GM13976 (cell line): ENCODE results near the gene SUFU.

Source experiments
- DNase-seq: peaks from one replicate; pipeline ENCODE4 v3.0.0; 2012; ENCODE audit warnings: low spot score
- in situ Hi-C: fragments of 300-500 bp; cut with MboI; formaldehyde crosslinking; loops from one replicate; pipeline ENCODE4 v1.12.0; 2022; ENCODE audit warnings: low sequenced_read_pairs, mixed read lengths, inconsistent platforms; ENCODE audit not compliant: unreplicated experiment
- TF ChIP-seq, protein P1 (sequence below): IDR thresholded peaks from 2 replicates; pipeline ENCODE4 v1.5.1; 2012; ENCODE audit warnings: borderline replicate concordance, mild to moderate bottlenecking; ENCODE audit not compliant: insufficient read depth; ENCODE audit errors: extremely low read depth, missing control alignments, control extremely low read depth

SUFU gene

DNA sequence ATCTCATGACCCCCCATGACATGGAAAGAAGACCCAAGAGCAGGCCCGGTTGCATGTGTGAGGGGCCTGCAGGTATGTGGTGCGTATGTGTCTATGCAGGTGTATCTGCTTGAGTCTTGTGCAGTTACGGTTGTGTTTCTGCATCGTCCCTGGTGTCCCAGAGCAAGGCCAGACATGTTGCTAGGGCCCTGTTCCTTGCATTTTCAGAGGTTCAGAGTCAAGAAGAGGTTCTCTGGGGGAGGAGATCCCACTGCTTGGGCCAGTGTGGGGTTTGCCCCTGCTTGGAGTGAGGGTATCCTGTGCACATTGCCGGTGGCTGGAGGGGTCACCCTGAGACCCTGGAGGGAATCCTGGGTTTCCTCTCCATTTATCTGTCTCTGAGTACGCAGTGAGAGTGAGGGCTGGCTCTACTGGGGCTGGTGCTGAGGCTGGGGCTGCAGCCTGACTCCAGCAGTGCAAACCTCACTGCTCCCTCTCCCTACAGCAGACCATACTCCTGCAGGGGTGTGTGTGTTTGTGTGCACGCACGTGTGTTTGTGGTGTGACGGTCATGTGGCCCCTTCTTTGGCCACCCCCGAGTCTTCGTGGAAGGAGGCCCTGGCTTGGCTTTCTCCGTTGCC lies 144.6 kb downstream of the SUFU start:
- DNase-seq: no peak
- in situ Hi-C loops: no loop called here
- TF ChIP-seq, protein P1, sequence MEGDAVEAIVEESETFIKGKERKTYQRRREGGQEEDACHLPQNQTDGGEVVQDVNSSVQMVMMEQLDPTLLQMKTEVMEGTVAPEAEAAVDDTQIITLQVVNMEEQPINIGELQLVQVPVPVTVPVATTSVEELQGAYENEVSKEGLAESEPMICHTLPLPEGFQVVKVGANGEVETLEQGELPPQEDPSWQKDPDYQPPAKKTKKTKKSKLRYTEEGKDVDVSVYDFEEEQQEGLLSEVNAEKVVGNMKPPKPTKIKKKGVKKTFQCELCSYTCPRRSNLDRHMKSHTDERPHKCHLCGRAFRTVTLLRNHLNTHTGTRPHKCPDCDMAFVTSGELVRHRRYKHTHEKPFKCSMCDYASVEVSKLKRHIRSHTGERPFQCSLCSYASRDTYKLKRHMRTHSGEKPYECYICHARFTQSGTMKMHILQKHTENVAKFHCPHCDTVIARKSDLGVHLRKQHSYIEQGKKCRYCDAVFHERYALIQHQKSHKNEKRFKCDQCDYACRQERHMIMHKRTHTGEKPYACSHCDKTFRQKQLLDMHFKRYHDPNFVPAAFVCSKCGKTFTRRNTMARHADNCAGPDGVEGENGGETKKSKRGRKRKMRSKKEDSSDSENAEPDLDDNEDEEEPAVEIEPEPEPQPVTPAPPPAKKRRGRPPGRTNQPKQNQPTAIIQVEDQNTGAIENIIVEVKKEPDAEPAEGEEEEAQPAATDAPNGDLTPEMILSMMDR: no peak

DNA sequence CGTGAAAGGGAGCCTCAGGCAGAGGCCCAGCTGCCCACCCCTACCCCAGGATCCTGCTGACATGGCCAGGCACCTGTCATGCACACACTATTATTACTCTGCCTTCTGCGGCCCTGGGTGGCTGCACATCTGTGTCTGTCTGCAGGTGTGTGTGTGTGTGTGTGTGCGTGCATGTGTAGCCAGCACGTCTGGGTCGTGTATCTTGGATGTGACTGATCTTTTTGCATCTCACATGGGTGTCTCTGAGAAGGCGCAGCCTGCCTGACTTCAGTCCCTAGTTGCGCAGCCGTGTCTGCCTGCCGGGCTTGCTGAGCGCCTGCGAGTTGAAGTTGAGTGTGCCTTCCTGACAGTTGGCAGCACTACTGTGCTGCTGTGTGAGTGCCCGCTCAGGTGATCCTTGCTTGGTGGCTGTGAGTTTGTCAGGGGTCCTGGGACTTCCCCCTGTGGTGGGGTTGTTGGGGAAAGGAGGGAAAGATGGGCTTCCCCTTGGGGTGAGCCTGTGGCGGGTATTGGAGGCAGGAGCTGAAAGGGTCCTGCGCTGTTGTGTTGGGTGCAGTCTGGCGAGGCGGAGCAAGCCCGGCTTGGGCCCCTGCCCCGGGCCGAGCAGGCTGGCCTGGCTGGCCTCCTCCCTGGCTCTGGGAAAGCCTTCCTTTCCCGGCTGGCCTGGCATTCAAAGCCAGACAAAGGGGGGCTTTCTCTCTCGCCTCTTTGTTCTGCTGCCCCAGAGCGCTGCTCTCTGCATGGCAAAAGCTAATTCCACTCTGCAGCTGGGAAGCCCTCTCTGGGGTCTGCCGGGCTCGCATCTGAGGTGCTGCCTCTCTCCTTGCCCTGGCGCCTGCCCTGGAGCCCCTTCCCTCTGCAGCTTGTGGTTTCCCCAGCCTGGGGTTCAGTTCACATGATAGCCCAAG lies 145.4 kb downstream of the SUFU start:
- in situ Hi-C loops: no loop called here
- TF ChIP-seq, protein P1: no peak
- peak; percentile 46 for DNase-seq

DNA sequence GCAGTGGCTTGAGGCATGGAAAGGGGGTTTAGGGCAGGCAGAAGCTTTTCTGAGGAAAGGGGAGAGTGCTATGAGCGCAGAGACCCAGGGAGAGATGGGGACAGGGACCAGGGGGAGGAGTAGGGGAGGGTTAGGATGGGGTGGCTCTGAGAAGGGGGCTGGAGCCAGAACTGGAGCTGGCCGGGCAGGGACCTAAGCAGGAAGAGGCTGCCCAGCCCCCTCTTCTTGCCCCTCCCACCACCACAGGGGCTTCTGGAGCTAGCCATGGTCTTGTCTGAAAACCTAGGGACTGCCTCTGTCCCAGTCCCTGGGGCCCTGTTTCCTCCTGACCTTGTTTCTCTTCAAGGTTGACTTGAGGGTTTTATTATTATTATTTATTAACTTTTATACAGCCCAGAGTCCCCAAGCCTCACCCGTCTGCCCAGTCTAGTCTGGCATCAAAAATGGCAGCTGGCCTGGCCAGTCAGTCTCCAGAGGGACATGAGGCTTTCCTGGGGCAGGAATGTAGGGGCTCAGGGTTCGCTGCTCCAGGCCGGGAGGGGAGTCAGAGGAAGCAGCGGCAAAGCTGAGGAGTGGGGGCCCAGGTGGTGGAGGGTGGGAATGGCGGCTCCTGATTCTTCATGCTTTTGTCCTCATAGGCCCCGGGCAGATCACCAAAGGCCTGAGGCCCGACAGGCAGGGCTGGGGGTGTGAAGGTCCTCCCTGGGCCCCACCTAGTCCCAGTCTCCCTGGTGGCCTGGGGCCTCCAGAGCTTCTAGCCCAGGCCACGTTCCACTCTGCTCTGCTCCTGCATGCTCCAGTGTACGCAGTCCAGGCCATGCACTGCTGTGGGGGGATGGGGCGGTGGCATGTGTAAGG lies 146.3 kb downstream of the SUFU start:
- no peak for DNase-seq
- in situ Hi-C loops: no loop called here
- TF ChIP-seq, protein P1: no peak

DNA sequence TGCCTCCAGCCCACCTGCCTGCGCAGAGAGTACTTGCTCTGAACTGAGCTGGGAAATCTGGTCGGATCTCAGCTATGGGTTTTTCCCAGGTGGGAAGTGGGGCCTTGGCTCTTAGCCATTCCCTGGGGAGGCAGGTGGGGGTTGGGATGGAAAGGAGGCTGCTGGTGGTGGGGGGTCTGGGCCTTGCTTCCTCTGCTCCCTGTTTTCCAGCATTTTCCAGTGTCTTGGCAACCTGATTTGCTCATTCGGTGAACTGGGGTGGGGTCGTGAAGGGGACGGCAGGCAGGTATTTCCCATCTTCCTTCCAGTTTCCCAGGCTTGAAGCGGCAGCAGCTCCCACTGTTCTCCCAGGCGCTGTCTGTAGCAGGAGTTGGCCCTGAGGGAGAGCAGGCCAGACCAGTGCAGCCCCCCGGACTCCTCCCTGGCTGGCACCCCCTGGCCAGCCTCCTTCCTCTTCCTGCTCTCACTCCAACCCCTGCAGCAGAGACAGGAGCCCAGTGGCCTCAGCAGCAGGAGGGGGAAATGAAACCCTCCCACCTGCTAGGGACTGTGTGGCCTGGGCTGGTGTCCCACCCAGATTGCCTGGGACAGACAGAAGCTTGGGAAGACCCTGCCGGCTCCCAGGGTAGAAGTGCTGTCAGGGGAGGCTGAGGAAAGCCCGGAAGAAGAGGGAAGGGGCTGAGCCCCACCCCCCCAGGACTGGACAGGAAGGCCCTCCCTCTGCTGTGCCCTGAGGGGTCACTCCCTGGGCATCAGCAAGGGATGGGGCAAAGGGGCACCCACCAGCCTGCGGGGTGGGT lies 147.1 kb downstream of the SUFU start:
- TF ChIP-seq, protein P1: no peak
- DNase-seq: peak; percentile 60
- in situ Hi-C loops: no loop called here

DNA sequence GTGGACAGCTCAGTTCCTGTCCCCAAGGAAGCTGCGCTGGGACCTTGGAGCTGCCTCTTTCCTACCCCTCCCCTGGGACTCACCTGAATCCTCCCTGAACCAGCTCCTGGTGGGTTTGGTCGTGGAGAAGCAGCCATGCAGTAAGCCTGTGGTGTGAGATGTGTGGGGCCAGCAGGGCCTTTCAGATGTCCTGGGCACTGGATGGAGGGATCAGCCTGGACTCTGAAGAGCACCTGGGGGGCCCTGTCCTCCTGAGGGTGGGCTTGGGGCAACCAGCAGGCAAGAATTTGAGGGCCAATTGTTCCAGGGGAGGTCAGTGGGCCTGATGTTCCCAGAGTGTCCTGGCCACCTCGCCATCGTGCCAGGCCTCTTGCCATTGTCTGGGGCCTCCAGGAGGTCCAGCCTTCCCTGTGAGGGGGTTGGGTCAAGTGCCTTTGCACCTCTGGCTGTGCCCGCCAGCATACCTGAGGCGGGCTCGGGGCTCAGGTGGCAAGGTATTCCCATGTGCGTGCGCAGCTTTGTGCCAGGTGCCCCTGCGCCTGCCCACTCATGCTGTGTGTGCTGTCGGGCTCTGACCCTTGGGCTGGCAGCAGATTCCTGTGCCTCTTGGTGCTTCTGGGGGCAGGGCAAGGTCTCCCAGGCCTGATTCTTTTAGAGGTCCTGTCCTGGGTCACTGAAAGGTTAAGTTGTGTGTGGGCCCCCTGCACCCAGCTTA lies 147.8 kb downstream of the SUFU start:
- TF ChIP-seq, protein P1: no peak
- in situ Hi-C loops: no loop called here
- DNase-seq: peak; percentile 46
